ENCODE data around the gene SUSD1.
"Not testable (repeated sequence)": the region's sequence is repeated elsewhere in the genome, so short reads cannot be mapped to it uniquely, and the experiment has no call there.

The SUSD1 gene

GRCh38 chr9:112129246-112129645 lies 45.9 kb downstream of the SUSD1 start:
- no peak for DNase-seq (ENCODE audit: low read depth)

GRCh38 chr9:112128399-112128798 lies 46.7 kb downstream of the SUSD1 start:
- DNase-seq (ENCODE audit: low read depth), result not testable (repeated sequence)

- DNase-seq (ENCODE audit: low read depth), result no peak
Observed at GRCh38 chr9:112127281-112127680, 47.8 kb downstream of the SUSD1 start.

GRCh38 chr9:112125951-112126388 lies 49.1 kb downstream of the SUSD1 start:
- DNase-seq (ENCODE audit: low read depth), result no peak

DNA sequence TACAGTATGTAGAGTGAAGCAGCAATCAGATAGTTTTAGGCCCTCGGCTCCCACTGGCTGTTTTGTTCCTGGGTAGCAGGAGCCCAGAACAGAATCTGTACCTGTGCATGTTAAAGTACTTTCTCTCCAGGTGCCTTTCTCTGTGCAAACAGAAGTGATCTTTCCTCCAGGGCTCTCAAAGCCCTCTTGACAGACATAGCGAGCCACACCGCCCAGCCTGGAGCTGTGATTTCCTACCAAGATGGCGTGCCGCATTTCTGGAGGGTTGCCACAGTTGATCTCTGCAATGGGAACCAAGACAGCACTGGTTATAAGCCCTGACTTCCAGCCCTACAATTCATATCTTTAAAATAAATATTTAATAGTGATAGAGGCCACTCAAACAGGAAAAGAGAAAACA lies 50.9 kb downstream of the SUSD1 start:
- DNase-seq (ENCODE audit: low read depth), result no peak

DNA sequence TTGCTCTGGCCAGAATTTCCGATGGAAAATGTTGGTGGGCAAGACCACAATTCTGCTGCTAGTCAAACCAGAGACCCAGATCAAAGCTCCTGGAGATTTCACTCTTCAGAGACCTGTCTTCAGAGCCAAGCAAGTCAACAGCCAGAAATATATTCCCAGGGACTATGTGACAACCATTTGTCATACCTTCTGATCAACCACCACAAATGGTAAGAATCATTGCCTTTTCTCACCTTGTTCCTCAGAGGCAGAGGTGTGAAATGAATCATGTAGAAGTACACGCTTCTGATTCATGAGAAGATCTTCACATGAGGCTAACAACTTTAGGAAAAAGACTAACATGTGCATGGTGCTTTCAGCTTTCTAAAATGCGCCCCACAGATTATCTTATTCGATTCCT lies 53.5 kb downstream of the SUSD1 start:
- DNase-seq (ENCODE audit: low read depth), result no peak

GRCh38 chr9:112120439-112120925 lies 54.6 kb downstream of the SUSD1 start:
- no peak for DNase-seq (ENCODE audit: low read depth)

- DNase-seq (ENCODE audit: low read depth), result no peak
Observed at GRCh38 chr9:112120030-112120341, 55.1 kb downstream of the SUSD1 start.

GRCh38 chr9:112119225-112120029 lies 55.7 kb downstream of the SUSD1 start:
- DNase-seq (ENCODE audit: low read depth), result no peak

DNA sequence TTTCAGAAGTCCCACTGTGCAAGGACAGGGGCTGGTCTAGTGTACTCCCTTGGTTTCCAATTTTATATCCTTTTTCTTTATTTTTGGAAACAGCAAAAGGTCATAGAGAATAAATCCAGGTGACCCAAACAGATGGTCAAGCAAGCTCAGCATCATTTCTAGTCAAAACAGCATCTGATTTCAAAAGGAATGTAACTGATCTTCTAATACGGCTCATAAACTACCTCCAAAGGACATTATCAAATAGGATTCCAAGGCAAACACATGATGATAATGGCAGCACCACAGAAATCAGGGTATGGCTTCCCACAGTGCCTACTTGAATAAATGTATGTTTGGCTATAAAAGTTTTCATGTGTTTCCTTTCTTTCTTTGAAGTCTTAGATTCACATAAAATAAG lies 57.1 kb downstream of the SUSD1 start:
- DNase-seq (ENCODE audit: low read depth), result no peak

- DNase-seq (ENCODE audit: low read depth), result no peak
Observed at GRCh38 chr9:112115970-112116753, 58.9 kb downstream of the SUSD1 start.

DNA sequence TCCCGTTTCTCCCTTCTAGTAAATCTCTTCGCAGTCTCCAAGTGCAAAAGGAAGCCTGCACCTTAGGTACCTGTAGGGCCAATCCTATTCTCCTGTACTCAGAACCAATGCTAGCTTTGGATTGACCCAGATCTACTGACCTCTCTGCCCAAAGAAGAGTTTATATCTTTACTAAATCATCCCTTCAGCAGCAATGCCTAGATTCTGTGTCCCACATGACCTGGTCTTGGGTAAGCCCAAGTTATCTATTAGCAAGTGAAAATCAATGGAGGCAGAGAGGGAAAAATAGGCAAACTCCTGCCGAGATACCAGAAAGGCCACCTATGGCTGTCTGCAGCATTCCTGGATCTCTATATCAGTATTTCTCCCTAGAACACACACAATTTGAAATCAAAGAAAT lies 60.0 kb downstream of the SUSD1 start:
- no peak for DNase-seq (ENCODE audit: low read depth)

DNA sequence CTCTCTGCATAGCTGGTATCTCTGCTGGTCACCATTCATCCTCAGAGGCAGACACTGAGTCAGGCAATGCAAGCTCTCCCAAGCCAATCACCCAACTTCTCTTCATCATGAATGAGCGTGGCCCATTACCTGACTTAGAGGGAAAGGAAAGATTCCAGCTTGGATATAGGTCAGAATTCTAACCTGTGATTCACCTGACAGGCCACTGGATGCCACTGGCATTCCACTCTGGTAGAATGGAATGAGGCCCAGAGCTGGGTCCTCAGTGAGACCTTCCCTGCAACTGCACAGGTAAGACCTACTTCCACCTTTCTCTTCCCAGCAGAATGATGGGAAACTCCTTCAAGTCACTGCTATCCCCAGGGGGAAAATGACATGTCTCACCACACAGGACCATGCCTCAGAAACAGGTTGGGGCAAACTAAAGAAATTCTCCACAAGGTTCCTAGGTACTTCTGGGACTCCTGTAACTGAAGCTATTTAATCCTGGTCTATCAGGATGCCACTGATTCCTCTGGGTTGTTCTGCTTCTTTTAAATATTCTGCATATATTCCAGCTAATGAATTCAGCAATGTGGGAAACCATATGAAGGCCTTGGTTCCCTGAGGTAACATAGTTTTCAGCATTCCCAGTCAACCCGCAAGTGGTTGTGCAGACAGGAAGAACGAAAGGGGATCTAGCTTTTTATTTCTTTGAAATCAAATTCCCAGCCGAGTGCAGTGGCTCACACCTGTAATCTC lies 62.0 kb downstream of the SUSD1 start:
- no peak for DNase-seq (ENCODE audit: low read depth)

GRCh38 chr9:112112519-112112918 lies 62.6 kb downstream of the SUSD1 start:
- DNase-seq (ENCODE audit: low read depth), result no peak

DNA sequence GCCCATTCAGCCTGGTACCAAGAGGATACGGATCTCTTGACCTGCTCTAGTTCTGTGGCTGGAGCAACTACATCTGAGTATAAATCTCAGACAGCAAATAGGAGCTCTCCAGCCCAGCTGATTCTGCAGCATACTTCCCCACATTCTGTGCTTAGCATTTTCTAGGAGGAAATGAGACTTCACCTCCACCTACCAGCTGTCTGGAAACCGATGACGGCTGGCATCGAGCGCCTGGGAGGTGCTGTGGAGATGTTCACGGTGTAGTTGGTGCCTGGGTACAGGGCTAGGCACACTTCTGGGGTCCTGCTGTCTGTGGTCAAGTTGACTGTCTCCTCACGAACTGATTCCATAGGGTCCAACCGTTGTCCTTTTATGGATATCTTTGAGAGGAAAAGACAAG lies 63.6 kb downstream of the SUSD1 start:
- no peak for DNase-seq (ENCODE audit: low read depth)

DNA sequence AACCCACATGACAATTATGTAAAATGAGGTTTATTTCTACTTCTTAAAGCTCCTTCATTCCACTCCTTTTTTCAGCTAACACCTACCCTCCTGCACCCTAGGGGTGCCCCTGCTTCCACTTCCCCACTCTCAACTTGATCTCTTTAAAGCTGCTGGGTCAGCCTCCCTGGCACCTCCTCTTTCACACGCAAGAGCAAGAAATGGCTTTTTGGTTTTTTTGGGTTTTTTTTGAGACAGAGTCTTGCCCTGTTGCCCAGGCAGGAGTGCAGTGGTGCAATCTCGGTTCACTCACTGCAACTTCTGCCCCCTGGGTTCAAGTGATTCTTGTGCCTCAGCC lies 64.4 kb downstream of the SUSD1 start:
- DNase-seq (ENCODE audit: low read depth), result no peak

GRCh38 chr9:112110094-112110776 lies 64.9 kb downstream of the SUSD1 start:
- no peak for DNase-seq (ENCODE audit: low read depth)

GRCh38 chr9:112104901-112105300 lies 70.2 kb downstream of the SUSD1 start:
- no peak for DNase-seq (ENCODE audit: low read depth)

DNA sequence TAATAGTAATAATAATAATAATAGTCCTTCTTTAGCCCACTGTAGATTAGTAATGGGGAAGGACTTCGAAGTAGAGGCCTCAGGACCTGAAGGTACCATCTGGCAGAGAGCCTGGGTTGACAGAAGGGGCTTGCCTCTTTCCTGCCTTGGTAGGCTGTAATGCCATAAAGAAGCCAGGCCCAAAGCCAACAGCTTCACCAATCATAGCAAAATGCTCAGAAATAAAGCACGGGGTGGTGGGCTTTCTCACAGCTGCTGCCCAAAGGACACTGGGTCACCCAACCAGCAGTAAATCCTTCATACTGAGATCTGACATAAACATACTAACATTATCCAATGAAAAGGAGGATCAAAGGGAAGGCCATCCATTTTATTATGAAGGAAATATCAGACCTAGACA lies 70.7 kb downstream of the SUSD1 start:
- no peak for DNase-seq (ENCODE audit: low read depth)

- DNase-seq (ENCODE audit: low read depth), result no peak
Observed at GRCh38 chr9:112103405-112103804, 71.7 kb downstream of the SUSD1 start.

GRCh38 chr9:112097712-112098688 lies 77.1 kb downstream of the SUSD1 start:
- DNase-seq (ENCODE audit: low read depth), result peak; percentile 42

All from CMK (cell line).